WTC11 (cell line): ENCODE measurements around the gene IL9R.

Source experiments
- PRRX2 ChIP-seq: fragments of 250-450 bp; sonication (Bioruptor Pico); IDR thresholded peaks from 2 replicates; pipeline ENCODE4 v1.8.0; 2021; ENCODE audit warnings: mild to moderate bottlenecking
- ZNF263 ChIP-seq: sonication (generic); formaldehyde crosslinking; IDR thresholded peaks from 2 replicates; pipeline ENCODE4 v1.8.1; 2022; ENCODE audit warnings: low read depth, mild to moderate bottlenecking, moderate library complexity, missing genetic modification reagents
- TF ChIP-seq, protein P1 (sequence below): fragments of 200-600 bp; IDR thresholded peaks from 2 replicates; pipeline ENCODE4 v1.8.0; 2022; ENCODE audit warnings: antibody characterized with exemption
- TF ChIP-seq, protein P2 (sequence below): sonication (generic); formaldehyde crosslinking; IDR thresholded peaks from 2 replicates; pipeline ENCODE4 v1.8.1; 2023; ENCODE audit warnings: mild to moderate bottlenecking, missing genetic modification reagents, borderline replicate concordance
- TF ChIP-seq, protein P3 (sequence below): sonication (generic); formaldehyde crosslinking; IDR thresholded peaks from 2 replicates; pipeline ENCODE4 v1.8.0; 2022; ENCODE audit warnings: mild to moderate bottlenecking, missing genetic modification reagents

DNA sequence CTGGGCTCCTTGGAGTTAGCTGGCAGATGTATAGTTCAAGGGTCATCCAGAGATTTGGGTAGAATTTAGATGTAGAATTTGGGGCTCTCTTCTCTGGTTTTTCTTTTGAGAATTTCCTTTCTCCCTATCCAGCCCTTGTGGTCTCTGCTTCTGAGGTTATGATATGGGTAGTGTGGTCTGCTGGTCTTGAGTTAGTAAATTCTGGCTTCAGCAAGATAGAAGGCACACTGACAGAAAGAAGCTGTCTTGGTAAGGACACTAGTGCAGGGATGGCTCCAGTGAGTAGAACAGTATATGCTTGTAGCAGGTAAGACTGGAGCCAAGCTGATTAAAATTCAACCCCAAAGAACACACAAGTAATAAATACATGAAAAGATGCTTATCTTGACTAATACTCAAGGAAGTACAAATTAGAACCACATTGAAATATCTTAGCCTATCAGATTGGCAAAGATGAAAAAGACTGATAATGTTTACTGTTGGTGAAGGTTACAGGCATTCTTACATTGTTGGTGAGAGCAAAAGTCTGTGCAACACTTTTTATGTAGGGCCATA is 2.1 kb upstream of the IL9R start:
- TF ChIP-seq, protein P1, sequence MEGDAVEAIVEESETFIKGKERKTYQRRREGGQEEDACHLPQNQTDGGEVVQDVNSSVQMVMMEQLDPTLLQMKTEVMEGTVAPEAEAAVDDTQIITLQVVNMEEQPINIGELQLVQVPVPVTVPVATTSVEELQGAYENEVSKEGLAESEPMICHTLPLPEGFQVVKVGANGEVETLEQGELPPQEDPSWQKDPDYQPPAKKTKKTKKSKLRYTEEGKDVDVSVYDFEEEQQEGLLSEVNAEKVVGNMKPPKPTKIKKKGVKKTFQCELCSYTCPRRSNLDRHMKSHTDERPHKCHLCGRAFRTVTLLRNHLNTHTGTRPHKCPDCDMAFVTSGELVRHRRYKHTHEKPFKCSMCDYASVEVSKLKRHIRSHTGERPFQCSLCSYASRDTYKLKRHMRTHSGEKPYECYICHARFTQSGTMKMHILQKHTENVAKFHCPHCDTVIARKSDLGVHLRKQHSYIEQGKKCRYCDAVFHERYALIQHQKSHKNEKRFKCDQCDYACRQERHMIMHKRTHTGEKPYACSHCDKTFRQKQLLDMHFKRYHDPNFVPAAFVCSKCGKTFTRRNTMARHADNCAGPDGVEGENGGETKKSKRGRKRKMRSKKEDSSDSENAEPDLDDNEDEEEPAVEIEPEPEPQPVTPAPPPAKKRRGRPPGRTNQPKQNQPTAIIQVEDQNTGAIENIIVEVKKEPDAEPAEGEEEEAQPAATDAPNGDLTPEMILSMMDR = no peak
- no peak for TF ChIP-seq PRRX2 (CRISPR knock-in tag)
- TF ChIP-seq, protein P2, sequence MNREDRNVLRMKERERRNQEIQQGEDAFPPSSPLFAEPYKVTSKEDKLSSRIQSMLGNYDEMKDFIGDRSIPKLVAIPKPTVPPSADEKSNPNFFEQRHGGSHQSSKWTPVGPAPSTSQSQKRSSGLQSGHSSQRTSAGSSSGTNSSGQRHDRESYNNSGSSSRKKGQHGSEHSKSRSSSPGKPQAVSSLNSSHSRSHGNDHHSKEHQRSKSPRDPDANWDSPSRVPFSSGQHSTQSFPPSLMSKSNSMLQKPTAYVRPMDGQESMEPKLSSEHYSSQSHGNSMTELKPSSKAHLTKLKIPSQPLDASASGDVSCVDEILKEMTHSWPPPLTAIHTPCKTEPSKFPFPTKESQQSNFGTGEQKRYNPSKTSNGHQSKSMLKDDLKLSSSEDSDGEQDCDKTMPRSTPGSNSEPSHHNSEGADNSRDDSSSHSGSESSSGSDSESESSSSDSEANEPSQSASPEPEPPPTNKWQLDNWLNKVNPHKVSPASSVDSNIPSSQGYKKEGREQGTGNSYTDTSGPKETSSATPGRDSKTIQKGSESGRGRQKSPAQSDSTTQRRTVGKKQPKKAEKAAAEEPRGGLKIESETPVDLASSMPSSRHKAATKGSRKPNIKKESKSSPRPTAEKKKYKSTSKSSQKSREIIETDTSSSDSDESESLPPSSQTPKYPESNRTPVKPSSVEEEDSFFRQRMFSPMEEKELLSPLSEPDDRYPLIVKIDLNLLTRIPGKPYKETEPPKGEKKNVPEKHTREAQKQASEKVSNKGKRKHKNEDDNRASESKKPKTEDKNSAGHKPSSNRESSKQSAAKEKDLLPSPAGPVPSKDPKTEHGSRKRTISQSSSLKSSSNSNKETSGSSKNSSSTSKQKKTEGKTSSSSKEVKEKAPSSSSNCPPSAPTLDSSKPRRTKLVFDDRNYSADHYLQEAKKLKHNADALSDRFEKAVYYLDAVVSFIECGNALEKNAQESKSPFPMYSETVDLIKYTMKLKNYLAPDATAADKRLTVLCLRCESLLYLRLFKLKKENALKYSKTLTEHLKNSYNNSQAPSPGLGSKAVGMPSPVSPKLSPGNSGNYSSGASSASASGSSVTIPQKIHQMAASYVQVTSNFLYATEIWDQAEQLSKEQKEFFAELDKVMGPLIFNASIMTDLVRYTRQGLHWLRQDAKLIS (CRISPR knock-in tag) = no peak
- TF ChIP-seq, protein P3, sequence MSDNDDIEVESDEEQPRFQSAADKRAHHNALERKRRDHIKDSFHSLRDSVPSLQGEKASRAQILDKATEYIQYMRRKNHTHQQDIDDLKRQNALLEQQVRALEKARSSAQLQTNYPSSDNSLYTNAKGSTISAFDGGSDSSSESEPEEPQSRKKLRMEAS (CRISPR knock-in tag) = no peak
- no peak for TF ChIP-seq ZNF263 (CRISPR knock-in tag)
